Measurements from ENCODE around the gene MX1. TPM values are rescaled to one million over a fixed set of nuclear protein-coding genes. Genes with fewer than 3 reads are reported as not detected.

Gene MX1
- total RNA-seq, 1 donor from 2014 or later: 4.5 TPM

- Mint-ChIP-seq H3K36me3 (ENCODE audit: low read depth, unreplicated experiment) (peaks cover 26% of the 10 kb centered on the region), H3K27ac (ENCODE audit: unreplicated experiment) (no peak overlapping the region), H3K27me3 (ENCODE audit: unreplicated experiment) (peaks cover 12% of the 10 kb centered on the region), H3K4me1 (ENCODE audit: unreplicated experiment) (peaks cover 10% of the 10 kb centered on the region), H3K4me3 (ENCODE audit: unreplicated experiment) (no peak overlapping the region), H3K9me3 (ENCODE audit: unreplicated experiment) (no peaks in the 10 kb centered on the region)
- TF ChIP-seq CTCF (IDR thresholded peaks at IDR 0.05; ENCODE audit: unreplicated experiment): no peak
- no peak for DNase-seq (ENCODE audit: low spot score)
These were observed 49.8 kb downstream of the MX1 start for GRCh38 chr21:41475714-41476420.

GRCh38 chr21:41477641-41478318 is 51.7 kb downstream of the MX1 start:
- Mint-ChIP-seq H3K4me1 (ENCODE audit: unreplicated experiment) (peaks cover 13% of the 10 kb centered on the region), H3K27ac (ENCODE audit: unreplicated experiment) (no peak overlapping the region), H3K36me3 (ENCODE audit: low read depth, unreplicated experiment) (peaks cover 19% of the 10 kb centered on the region), H3K9me3 (ENCODE audit: unreplicated experiment) (no peaks in the 10 kb centered on the region), H3K27me3 (ENCODE audit: unreplicated experiment) (peaks cover 11% of the 10 kb centered on the region), H3K4me3 (ENCODE audit: unreplicated experiment) (peak overlapping the region; percentile 27)
- no peak for DNase-seq (ENCODE audit: low spot score)
- TF ChIP-seq CTCF (IDR thresholded peaks at IDR 0.05; ENCODE audit: unreplicated experiment): no peak

GRCh38 chr21:41478319-41479177 is 52.5 kb downstream of the MX1 start:
- Mint-ChIP-seq H3K4me1 (ENCODE audit: unreplicated experiment) (peaks cover 15% of the 10 kb centered on the region), H3K27ac (ENCODE audit: unreplicated experiment) (no peak overlapping the region), H3K36me3 (ENCODE audit: low read depth, unreplicated experiment) (peaks cover 19% of the 10 kb centered on the region), H3K27me3 (ENCODE audit: unreplicated experiment) (peaks cover 9% of the 10 kb centered on the region), H3K9me3 (ENCODE audit: unreplicated experiment) (no peaks in the 10 kb centered on the region), H3K4me3 (ENCODE audit: unreplicated experiment) (no peak overlapping the region)
- TF ChIP-seq CTCF (IDR thresholded peaks at IDR 0.05; ENCODE audit: unreplicated experiment): no peak
- DNase-seq (ENCODE audit: low spot score): no peak

- Mint-ChIP-seq H3K27me3 (ENCODE audit: unreplicated experiment) (peaks cover 9% of the 10 kb centered on the region), H3K9me3 (ENCODE audit: unreplicated experiment) (no peaks in the 10 kb centered on the region), H3K4me3 (ENCODE audit: unreplicated experiment) (no peak overlapping the region), H3K36me3 (ENCODE audit: low read depth, unreplicated experiment) (peaks cover 19% of the 10 kb centered on the region), H3K27ac (ENCODE audit: unreplicated experiment) (no peak overlapping the region), H3K4me1 (ENCODE audit: unreplicated experiment) (peaks cover 15% of the 10 kb centered on the region)
- no peak for DNase-seq (ENCODE audit: low spot score)
- no peak for TF ChIP-seq CTCF (IDR thresholded peaks at IDR 0.05; ENCODE audit: unreplicated experiment)
These were observed 53.6 kb downstream of the MX1 start for GRCh38 chr21:41479686-41480085.
